GM18517 (cell line): ENCODE measurements around the gene CYP1A1.

Source experiments
- ATAC-seq: cut with Tn5 transposase; IDR thresholded peaks from one replicate; pipeline ENCODE4 v1.9.1; 2021; ENCODE audit warnings: mild to moderate bottlenecking, moderate library complexity; ENCODE audit not compliant: unreplicated experiment

The CYP1A1 gene

GRCh38 chr15:74725225-74725774 is at the start of gene CYP1A1:
Gene CYP1A1, minus strand, starts transcription at chr15:74725528. Its CDS starts 2,431 bp downstream, at chr15:74723097.
- no peak for ATAC-seq

GRCh38 chr15:74773731-74774252 is 48.5 kb upstream of the CYP1A1 start:
- ATAC-seq, result no peak

GRCh38 chr15:74773329-74773728 is 48.0 kb upstream of the CYP1A1 start:
- no peak for ATAC-seq

- no peak for ATAC-seq
These were observed 45.0 kb upstream of the CYP1A1 start for GRCh38 chr15:74770211-74770903.

- no peak for ATAC-seq
These were observed 44.2 kb upstream of the CYP1A1 start for GRCh38 chr15:74769463-74770025.

GRCh38 chr15:74768771-74769342 is 43.5 kb upstream of the CYP1A1 start:
- no peak for ATAC-seq

- ATAC-seq, result no peak
These were observed 42.9 kb upstream of the CYP1A1 start for GRCh38 chr15:74768099-74768770.

GRCh38 chr15:74767167-74768098 is 42.1 kb upstream of the CYP1A1 start:
- ATAC-seq, result no peak

GRCh38 chr15:74763416-74763815 is 38.1 kb upstream of the CYP1A1 start:
- ATAC-seq, result no peak

- no peak for ATAC-seq
These were observed 37.4 kb upstream of the CYP1A1 start for GRCh38 chr15:74762791-74763150.

- no peak for ATAC-seq
These were observed 33.4 kb upstream of the CYP1A1 start for GRCh38 chr15:74758736-74759135.

GRCh38 chr15:74754593-74755215 is 29.4 kb upstream of the CYP1A1 start:
- ATAC-seq, result no peak

- ATAC-seq, result no peak
These were observed 27.2 kb upstream of the CYP1A1 start for GRCh38 chr15:74752531-74752930.

- no peak for ATAC-seq
These were observed 26.7 kb upstream of the CYP1A1 start for GRCh38 chr15:74752011-74752410.

GRCh38 chr15:74750751-74751150 is 25.4 kb upstream of the CYP1A1 start:
- no peak for ATAC-seq

- no peak for ATAC-seq
These were observed 24.5 kb upstream of the CYP1A1 start for GRCh38 chr15:74749832-74750231.

- ATAC-seq, result no peak
These were observed 23.1 kb upstream of the CYP1A1 start, which contains the start of gene CYP1A2 for GRCh38 chr15:74748322-74748946. Gene CYP1A2, plus strand, starts transcription at chr15:74748845. Its CDS starts 894 bp downstream, at chr15:74749739.

- no peak for ATAC-seq
These were observed 21.1 kb upstream of the CYP1A1 start for GRCh38 chr15:74746389-74746788.

GRCh38 chr15:74742422-74742821 is 17.1 kb upstream of the CYP1A1 start:
- ATAC-seq, result no peak
